Smooth muscle cell (in vitro differentiated cells): ENCODE data around the gene CX3CR1. TPM values are rescaled to one million over a fixed set of nuclear protein-coding genes. Genes with fewer than 3 reads are reported as not detected.

Source experiments
- DNase-seq: peaks from one replicate; lab custom pipeline; 2025; ENCODE audit not compliant: unreplicated experiment; lab: John Stamatoyannopoulos, UW
- H2AFZ ChIP-seq: fragments of 200-600 bp; sonication (generic); 2 replicates; pipeline ENCODE4 v1.6.0; 2016; ENCODE audit warnings: antibody characterized with exemption, low read depth, mild to moderate bottlenecking
- H3F3A ChIP-seq: fragments of 200-600 bp; sonication (generic); 2 replicates; pipeline ENCODE4 v1.6.0; 2017; ENCODE audit warnings: antibody characterized with exemption, low read depth
- H3K27ac ChIP-seq: fragments of 200-600 bp; sonication (generic); 2 replicates; pipeline ENCODE4 v1.5.1; 2016; ENCODE audit warnings: low read depth, mild to moderate bottlenecking
- H3K27me3 ChIP-seq: fragments of 200-600 bp; sonication (generic); 2 replicates; pipeline ENCODE4 v1.6.1; 2016; ENCODE audit warnings: low read depth, mild to moderate bottlenecking
- H3K36me3 ChIP-seq: fragments of 200-600 bp; sonication (generic); 2 replicates; pipeline ENCODE4 v1.5.1; 2016; ENCODE audit warnings: low read depth
- H3K4me1 ChIP-seq: fragments of 200-600 bp; sonication (generic); 2 replicates; pipeline ENCODE4 v1.5.1; 2016; ENCODE audit warnings: low read depth
- H3K4me2 ChIP-seq: fragments of 200-600 bp; sonication (generic); 2 replicates; pipeline ENCODE4 v1.6.0; 2016; ENCODE audit warnings: mild to moderate bottlenecking
- H3K4me3 ChIP-seq: fragments of 200-600 bp; sonication (generic); 2 replicates; pipeline ENCODE4 v1.5.1; 2016; ENCODE audit warnings: mild to moderate bottlenecking
- H3K79me2 ChIP-seq: fragments of 200-600 bp; sonication (generic); 2 replicates; pipeline ENCODE4 v1.6.0; 2016; ENCODE audit warnings: low read depth, mild to moderate bottlenecking
- H3K9ac ChIP-seq: fragments of 200-600 bp; sonication (generic); 2 replicates; pipeline ENCODE4 v1.6.0; 2016; ENCODE audit warnings: low read depth
- H3K9me3 ChIP-seq: fragments of 200-600 bp; sonication (generic); replicated peaks from 2 replicates; pipeline ENCODE4 v1.5.1; 2016; ENCODE audit warnings: low read depth
- H4K20me1 ChIP-seq: fragments of 200-600 bp; sonication (generic); 2 replicates; pipeline ENCODE4 v1.6.0; 2016; ENCODE audit warnings: low read depth
- WGBS: methylation state at CpG from one replicate; pipeline ENCODE4 v1.1.7; 2016; ENCODE audit warnings: low lambda C conversion rate; 5-methylcytosine and 5-hydroxymethylcytosine counted together
- polyA plus RNA-seq: library from polyadenylated mRNA; unstranded; fragments of >200 nt; fragmentation: Nextera tagmentation; extraction: Ambion mirVana; gene quantifications from 2 replicates; pipeline ENCODE4 v1.2.1, GENCODE V29; 2016
- total RNA-seq: library from RNA; depleted of rRNA; stranded (reverse); fragments of >200 nt; gene quantifications from 2 replicates; pipeline ENCODE4 v1.2.3, GENCODE V29; 2014
- TF ChIP-seq, protein P1 (sequence below): fragments of 200-600 bp; sonication (generic); IDR thresholded peaks from 2 replicates; pipeline ENCODE4 v1.5.1; 2017; ENCODE audit warnings: borderline replicate concordance, mild to moderate bottlenecking, antibody characterized with exemption; ENCODE audit not compliant: insufficient read depth, poor library complexity, severe bottlenecking

Gene CX3CR1
- total and polyA plus RNA-seq, 2 experiments from 2014 or later, result not detected

DNA sequence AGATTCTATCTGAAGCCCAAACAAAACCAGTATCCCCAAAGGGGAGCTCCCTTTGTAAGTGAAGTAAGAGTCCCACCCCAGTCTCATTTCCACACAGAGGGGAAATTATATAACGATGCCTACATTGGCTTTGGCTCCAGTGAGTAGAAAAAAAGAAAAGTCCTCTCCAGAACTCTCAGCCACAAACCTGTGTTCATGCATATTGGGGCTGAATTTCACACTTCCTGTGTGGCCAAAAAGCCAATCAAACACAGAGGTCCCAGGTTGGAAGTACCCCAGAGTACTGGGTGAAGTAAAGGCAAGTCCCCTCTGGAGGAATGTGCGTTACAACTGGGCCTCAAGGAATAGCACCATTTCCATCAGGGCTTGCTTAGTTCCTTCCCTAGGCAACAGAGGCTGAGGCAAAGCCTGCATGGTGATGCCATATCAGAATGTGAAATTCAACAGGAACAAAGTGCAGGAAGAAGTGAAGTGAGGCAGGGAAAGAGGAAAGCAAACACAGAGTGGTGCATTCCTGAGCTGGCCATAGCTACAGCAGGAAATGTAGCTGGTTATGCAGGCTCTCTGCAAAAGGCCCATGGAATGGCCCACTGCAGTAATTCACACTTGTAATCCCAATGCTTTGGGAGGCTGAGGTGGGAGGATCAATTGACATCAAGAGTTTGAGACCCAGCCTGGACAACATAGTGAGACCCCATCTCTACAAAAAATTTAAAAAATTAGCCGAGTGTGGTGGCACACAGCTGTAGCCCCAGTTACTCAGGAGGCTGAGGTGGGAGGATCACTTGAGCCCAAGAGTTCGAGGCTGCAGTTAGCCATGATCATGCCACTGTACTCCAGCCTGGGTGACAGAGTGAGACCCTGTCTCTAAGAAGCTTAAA lies 16.6 kb upstream of the CX3CR1 start:
- Histone ChIP-seq H3K27me3 (no peaks in the 10 kb centered on the region), H3K4me3 (no peak overlapping the region), H3K36me3 (no peaks in the 10 kb centered on the region), H4K20me1 (no peaks in the 10 kb centered on the region), H3K27ac (no peak overlapping the region), H3F3A (no peaks in the 10 kb centered on the region), H3K9ac (no peak overlapping the region), H3K4me2 (no peak overlapping the region), H3K4me1 (no peaks in the 10 kb centered on the region), H3K9me3 (no peaks in the 10 kb centered on the region), H3K79me2 (no peaks in the 10 kb centered on the region), H2AFZ (no peak overlapping the region)
- 91% methylated on average over 4 of the region's 4 CpGs for WGBS
- TF ChIP-seq, protein P1, sequence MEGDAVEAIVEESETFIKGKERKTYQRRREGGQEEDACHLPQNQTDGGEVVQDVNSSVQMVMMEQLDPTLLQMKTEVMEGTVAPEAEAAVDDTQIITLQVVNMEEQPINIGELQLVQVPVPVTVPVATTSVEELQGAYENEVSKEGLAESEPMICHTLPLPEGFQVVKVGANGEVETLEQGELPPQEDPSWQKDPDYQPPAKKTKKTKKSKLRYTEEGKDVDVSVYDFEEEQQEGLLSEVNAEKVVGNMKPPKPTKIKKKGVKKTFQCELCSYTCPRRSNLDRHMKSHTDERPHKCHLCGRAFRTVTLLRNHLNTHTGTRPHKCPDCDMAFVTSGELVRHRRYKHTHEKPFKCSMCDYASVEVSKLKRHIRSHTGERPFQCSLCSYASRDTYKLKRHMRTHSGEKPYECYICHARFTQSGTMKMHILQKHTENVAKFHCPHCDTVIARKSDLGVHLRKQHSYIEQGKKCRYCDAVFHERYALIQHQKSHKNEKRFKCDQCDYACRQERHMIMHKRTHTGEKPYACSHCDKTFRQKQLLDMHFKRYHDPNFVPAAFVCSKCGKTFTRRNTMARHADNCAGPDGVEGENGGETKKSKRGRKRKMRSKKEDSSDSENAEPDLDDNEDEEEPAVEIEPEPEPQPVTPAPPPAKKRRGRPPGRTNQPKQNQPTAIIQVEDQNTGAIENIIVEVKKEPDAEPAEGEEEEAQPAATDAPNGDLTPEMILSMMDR, result no peak
- DNase-seq, result no peak

DNA sequence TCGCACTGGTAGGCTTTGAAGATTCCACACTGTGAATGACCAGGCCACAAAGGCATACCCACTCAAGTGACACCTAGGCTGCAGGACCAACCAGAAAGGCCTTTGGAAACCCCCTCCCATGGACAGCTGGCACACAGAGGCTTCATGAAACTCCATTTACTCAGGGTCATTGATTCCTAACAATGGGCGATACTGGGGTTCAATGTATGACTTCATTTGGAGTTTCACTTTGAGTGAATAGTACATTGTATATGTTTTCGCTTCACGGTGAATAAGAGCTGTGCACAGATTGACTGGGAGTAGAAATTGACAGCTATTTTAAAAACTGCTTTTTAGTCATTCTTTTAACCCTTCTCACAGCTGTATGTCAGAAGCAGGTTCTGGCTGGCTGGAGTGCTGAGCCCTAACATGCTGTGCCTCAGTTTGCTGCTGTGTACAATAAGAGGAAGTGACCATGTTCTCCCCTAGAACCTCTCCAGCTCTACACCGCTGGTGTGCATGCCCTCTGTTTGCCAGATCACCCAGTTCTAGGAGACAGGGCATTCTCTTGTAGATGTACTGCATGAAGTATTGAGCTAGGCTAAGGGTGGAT lies 15.4 kb upstream of the CX3CR1 start:
- H3K4me1 ChIP-seq, result no peaks in the 10 kb centered on the region
- TF ChIP-seq, protein P1, result no peak
- DNase-seq, result no peak
- H2AFZ ChIP-seq, result no peak overlapping the region
- H3K27me3 ChIP-seq, result no peaks in the 10 kb centered on the region
- H3K9me3 ChIP-seq, result no peaks in the 10 kb centered on the region
- H3K4me3 ChIP-seq, result no peak overlapping the region
- no peaks in the 10 kb centered on the region for H4K20me1 ChIP-seq
- no peaks in the 10 kb centered on the region for H3K79me2 ChIP-seq
- H3F3A ChIP-seq, result no peaks in the 10 kb centered on the region
- H3K27ac ChIP-seq, result no peak overlapping the region
- no peak overlapping the region for H3K4me2 ChIP-seq
- WGBS, result 96% methylated on average over 5 of the region's 5 CpGs
- H3K9ac ChIP-seq, result no peak overlapping the region
- H3K36me3 ChIP-seq, result no peaks in the 10 kb centered on the region

DNA sequence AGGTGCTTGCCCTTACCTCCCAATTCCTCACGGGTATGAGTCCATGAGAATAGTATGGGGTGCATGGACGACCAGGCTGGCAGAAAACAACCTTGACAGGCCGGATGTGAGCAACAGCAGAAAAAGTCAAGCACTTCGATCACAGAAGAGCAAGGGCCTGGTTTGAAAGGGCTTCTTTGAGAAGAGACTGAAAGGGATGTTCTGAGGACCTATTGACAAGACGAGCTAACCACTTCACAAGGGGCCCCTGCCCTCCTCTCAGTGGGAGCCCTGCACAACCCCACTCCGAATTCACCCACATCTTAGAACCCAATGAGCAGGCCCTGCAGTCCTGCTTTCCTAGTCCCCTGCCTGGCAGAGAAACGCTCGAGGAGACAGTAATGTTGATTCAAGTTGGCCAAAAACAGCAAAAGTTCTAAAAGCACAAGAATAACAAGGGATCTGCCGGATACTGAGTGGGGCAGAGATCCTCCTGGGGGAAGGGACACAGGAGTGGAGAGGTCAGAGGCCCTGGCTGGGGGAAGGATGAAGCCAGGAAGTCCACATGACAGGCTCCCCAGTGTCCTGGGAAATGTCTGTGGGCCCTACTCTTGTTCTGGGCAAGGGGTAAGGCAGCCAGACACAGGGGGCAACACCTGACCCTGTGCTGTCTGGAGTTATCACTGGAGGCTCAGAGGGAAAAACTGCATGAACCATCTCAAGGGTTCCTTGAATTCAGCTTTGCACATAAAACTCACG lies 14.8 kb upstream of the CX3CR1 start:
- Histone ChIP-seq H2AFZ (no peak overlapping the region), H3K79me2 (no peaks in the 10 kb centered on the region), H4K20me1 (no peaks in the 10 kb centered on the region), H3K4me1 (no peaks in the 10 kb centered on the region), H3F3A (no peaks in the 10 kb centered on the region), H3K4me2 (no peak overlapping the region), H3K4me3 (no peak overlapping the region), H3K9me3 (no peaks in the 10 kb centered on the region), H3K9ac (no peak overlapping the region), H3K36me3 (no peaks in the 10 kb centered on the region), H3K27me3 (no peaks in the 10 kb centered on the region), H3K27ac (no peak overlapping the region)
- no peak for DNase-seq
- TF ChIP-seq, protein P1, result no peak
- 90% methylated on average over 10 of the region's 10 CpGs for WGBS
